Stimulated activated CD8-positive, alpha-beta memory T cell treated with anti-CD3 and anti-CD28 coated beads, Interleukin-4, amount 100 ng/mL, for 1 hour (primary cell): ENCODE measurements around the gene PBOV1.

Experiments
- DNase-seq, 2 donors: peaks; one replicate each; pipeline ENCODE4 v3.0.0-alpha.2; 2020; ENCODE audit warnings: low read depth in 2 of 2, low spot score in 1 of 2

The PBOV1 gene

GRCh38 chr6:138218449-138218848 lies at the start of gene PBOV1:
Gene PBOV1 (minus strand): TSS chr6:138218491. CDS start chr6:138218395, 96 bp downstream.
- DNase-seq, result no peak

- no peak for DNase-seq
These were observed 47.8 kb upstream of the PBOV1 start for GRCh38 chr6:138266095-138266494.

- no peak for DNase-seq
These were observed 46.1 kb upstream of the PBOV1 start for GRCh38 chr6:138264372-138264880.

DNA sequence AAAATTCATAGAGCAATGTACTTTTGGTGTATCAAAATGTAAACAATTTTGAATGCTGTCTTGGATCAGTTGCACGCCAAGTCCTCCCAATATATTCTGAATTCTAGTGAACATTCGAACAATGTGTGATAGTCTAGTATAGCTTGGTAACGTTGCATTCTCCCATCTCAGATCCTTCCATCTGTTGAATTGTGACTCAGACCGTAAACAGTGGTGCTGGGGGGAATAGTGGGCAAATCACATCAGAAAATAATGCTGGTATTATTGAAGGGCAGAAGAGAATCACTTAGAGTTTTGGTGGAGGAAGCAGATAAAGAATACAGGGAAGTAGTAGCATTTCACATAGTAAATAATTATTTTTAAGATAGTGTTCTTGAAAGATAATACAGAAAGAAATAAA lies 45.7 kb upstream of the PBOV1 start:
- DNase-seq, result no peak

DNA sequence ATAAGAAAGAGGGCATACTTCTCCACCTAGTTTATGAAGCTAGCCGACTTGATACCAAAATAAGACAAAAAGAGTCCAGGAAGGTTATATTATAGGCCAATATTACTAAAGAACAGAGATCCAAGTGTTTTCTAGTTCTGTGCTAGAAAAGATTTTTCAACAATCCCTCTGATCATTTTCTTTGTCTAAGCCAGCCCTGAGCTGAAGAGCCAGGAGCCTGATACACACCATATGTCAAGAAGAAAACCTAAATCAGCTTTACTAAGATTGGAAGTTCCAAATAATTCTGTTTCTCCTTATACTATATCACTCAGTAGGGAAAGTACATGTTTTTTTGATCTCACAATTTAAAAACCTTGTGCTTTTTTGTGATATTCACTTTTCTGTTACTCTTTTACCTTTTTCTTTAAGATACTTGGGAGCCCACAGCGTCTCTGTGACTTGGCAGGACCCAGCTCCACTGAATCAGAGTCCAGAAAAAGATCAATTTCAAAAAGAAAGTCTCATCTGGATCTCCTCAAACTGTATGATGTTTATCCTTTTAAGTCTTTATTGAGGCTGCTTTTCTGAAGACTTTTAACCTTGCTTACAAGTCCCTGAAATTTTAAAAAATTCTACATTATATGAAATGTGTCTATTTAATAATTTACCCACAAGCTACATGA lies 43.0 kb upstream of the PBOV1 start:
- no peak for DNase-seq

DNA sequence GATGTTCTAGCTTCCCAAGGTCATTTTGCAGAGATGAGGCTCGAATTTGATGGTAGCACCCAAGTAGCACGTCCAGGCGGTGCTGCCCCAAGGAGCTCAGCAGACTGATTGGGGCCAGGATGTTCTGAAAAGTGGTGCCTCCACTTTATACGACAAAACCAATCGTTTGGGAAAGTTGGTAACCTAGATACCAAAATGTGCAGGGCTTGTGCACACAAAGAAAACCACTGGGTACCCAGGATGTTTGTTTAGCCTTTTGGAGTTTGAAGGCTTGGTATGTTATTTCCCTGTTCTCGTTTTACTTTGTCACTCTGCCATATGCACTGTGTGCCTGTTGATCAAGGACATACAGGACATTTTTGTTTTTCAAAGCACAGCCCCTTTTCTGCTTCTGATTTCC lies 40.7 kb upstream of the PBOV1 start:
- no peak for DNase-seq

- DNase-seq, result no peak
These were observed 39.9 kb upstream of the PBOV1 start for GRCh38 chr6:138258197-138258596.

DNA sequence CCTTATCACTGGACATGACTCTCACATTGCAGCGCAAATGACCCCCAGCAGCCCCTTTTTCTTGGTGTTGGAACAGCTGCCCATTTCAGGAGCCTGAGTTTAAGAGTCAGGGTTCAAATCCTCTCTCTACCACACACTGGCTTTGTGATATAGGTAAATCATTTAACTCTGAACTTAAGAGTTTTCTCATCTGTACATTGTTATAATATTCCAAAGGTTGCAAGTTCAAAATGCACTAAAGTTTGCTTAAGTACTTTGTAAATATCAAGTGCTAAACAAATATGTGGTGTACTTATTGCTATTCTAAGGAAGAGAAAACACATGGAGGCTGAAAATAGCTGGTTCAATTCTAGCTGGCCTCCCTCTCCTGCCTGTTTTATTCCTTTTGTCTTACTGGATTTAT lies 39.3 kb upstream of the PBOV1 start:
- no peak for DNase-seq

DNA sequence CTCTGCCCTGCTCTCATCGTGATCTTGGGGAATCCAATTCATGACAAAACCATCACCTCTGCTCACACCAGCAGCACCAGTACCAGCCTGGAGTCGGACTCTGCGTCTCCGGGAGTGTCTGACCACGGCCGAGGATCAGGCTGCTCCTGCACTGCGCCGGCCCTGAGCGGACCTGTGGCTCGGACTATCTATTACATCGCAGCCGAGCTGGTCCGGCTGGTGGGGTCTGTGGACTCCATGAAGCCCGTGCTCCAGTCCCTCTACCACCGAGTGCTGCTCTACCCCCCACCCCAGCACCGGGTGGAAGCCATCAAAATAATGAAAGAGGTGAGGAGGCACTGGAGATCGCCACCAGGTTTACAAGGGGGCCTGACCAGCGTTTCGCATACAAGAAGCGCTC lies 37.2 kb upstream of the PBOV1 start:
- DNase-seq, result no peak

DNA sequence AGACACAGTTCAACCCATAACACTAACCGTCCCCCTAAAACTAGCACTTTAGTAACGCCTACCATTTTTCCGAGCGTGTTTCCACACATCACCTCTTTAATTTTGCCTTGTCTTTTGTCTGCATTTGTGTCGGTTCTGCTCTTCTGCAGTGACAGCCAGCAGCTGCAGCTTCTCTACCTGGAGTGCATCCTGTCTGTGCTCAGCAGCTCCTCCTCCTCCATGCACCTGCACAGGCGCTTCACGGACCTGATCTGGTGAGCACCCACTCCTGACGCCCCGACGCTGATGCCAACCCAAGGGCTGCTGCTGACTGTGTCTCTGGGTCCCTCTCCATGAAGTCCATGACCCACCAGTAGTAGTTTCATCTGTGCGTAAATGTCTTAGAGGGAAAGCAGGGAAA lies 35.4 kb upstream of the PBOV1 start:
- no peak for DNase-seq

DNA sequence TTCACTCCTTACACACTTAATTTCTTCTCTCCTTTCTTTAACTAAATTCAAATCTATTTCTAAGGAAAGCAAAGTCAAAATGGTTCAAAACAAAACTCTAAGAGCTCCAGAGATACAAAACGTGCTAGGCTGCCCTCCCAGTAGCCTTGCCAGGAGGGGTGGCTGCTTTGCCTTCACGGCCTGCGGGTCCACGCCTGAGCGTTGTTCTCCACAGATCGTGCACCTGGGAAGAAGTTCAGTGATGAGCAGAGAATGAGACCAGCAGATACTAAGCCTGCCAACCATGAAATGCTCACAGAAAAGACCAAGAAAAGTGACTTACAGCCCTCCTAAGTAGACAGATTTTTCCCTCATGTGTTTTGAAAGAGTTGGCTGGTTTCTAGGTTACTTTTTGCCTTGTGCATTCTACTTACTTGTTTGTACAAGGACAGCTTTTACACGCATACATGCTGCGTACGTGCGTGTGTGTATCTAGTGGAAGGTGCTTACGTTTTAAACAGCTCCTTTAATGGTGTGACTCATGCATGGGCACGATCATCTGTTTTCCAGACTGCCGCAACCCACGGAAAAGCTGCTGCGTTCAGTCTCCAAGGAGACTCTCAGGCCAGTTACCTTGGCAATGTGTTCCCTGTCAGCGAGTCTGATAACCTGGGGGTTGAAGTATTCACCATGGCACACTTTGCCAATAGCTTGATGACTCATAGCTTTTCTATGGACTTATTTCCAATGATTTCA lies 32.4 kb upstream of the PBOV1 start:
- no peak for DNase-seq

GRCh38 chr6:138250053-138250452 lies 31.8 kb upstream of the PBOV1 start:
- no peak for DNase-seq

- DNase-seq, result no peak
These were observed 30.6 kb upstream of the PBOV1 start for GRCh38 chr6:138248878-138249277.

GRCh38 chr6:138248011-138248410 lies 29.7 kb upstream of the PBOV1 start:
- DNase-seq, result no peak

DNA sequence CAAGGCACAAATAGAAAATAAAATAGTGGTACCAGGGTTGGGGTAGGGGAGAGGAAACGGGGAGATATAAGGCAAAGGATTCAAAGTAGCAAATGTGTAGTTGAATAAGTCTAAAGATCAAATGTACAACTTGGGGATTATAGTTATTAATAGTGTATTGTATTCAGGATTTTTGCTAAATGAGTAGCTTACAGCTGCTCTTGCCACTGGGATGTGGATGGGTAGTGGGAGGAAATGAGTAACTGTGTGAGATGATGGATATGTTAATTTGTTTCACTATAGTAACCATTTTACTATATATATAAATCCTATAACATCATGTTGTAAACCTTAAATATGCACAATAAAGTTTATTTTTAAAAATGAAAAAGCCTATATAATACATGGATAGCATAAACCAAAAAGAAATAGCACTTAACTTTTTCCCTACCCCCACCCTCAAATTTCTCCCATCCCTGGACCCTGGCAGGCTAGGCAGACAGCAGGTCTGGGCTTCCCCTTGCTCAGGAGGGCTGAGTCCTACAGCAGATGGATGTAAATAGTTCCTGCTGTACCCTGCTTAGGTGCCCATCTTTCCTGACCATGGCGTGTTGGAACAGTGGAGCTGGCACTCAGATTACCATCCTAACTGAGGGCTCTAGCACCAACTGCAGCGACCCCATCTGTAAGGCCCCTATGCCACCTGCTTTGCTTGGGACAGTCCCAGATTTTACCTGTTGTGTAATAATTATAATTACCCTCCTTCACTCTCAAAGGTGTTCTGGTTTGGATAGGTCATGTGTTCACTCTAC lies 28.6 kb upstream of the PBOV1 start:
- DNase-seq, result no peak

DNA sequence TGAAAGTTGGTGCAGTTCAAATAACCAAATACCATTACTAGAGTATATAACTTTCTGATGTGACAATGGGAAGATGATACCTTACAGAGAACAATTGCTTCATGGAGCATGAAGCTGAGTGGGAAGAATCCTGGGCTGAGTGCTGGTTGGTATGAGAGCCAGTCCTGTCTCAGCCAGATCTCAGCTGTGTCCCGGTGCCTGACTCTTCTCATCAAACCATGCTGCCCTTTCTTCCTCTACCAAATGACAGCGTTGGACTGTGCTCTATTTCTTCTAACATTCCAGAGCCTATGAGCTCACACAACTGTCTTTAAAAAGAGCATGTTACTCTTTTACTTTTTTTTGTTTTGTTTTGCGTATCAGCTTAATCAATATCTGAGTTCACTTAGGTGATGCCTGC lies 27.5 kb upstream of the PBOV1 start:
- no peak for DNase-seq

DNA sequence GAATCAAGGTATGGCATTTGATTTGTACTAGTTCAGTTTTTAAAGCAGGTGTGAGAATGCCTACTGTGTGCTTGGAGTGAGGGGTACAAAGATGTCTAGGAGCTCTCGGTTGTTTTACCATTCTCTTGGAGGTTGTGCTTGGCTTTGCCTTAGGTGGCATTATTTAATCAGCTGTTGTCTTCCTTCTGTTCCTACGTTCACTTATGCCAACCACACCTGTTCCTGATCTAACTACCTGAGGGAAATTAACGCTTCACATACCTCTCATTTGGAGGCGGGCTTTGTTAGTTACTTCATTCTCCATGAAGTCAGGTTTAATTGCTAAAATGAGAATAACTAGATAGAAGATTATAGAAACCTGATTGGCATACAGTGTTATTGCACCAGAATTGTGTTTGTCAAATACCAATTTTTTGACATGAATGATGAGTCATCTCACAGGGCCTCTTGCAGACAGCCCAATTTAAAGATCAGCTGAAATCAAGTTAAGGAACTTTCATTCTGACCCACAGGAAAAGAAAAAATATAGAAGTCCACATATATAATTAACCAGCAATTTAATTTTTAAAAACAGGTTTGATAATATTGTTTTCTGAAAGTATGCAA lies 24.8 kb upstream of the PBOV1 start:
- no peak for DNase-seq

- no peak for DNase-seq
These were observed 23.6 kb upstream of the PBOV1 start for GRCh38 chr6:138241934-138242333.

DNA sequence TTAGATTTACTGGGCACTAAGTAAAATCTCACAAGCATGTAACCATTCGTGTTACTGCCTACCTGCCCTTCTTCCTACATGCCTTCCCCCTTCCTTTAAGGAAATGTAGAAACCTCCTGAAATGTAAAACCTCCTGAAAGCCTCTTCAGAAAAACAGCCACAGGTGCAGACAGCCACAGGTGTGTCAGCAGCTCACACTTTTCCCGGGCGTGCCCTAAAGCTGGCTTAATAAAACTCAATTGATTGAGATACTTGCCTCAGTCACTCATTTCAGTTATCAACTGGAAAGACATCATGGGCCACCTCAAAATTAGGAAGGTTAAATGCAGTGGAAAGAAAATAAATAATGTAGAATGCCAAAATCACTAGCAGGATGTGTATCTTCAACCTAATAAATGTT lies 23.1 kb upstream of the PBOV1 start:
- DNase-seq, result no peak

GRCh38 chr6:138240476-138241245 lies 22.4 kb upstream of the PBOV1 start:
- no peak for DNase-seq

DNA sequence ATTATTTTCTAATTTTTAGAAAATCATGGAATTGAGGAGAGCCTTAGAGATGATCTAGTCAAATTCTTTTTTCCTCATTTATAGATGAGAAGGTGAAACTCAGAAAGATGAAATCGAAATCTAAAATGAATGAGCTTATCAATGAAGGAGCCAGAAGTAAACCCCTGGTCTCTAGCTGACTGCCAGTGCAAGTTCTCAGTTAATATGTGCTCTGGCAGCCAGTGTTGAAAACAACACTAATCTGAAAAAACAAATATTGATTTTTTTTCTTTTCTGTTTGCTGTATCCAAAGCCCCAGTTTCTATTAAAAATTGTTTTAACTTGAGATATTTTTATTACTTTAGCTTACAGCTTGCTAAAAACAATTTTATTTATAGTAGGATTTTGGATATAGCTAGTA lies 21.5 kb upstream of the PBOV1 start:
- DNase-seq, result no peak
